CD4-positive, alpha-beta T cell treated with Interleukin-2 at 100 ng/mL for 4 hours (primary cell): ENCODE data around the gene MAGI1.
"Not testable (repeated sequence)": the region's sequence is repeated elsewhere in the genome, so short reads cannot be mapped to it uniquely, and the experiment has no call there.

Source experiments
- DNase-seq: peaks from one replicate; pipeline ENCODE4 v3.0.0-alpha.2; 2020; ENCODE audit warnings: low spot score

MAGI1 gene

GRCh38 chr3:65619451-65619881, 419.3 kb downstream of the MAGI1 start:
- DNase-seq: no peak

- DNase-seq: no peak
Observed at GRCh38 chr3:65618599-65618998, 420.1 kb downstream of the MAGI1 start.

GRCh38 chr3:65617787-65618186, 420.9 kb downstream of the MAGI1 start:
- DNase-seq: no peak

GRCh38 chr3:65617209-65617608, 421.5 kb downstream of the MAGI1 start:
- no peak for DNase-seq

GRCh38 chr3:65616563-65616962, 422.2 kb downstream of the MAGI1 start:
- DNase-seq: no peak

GRCh38 chr3:65615329-65615728, 423.4 kb downstream of the MAGI1 start:
- DNase-seq: no peak

- DNase-seq: no peak
Observed at GRCh38 chr3:65614585-65614984, 424.1 kb downstream of the MAGI1 start.

GRCh38 chr3:65607965-65608460, 430.7 kb downstream of the MAGI1 start:
- DNase-seq: not testable (repeated sequence)

GRCh38 chr3:65607101-65607500, 431.6 kb downstream of the MAGI1 start:
- DNase-seq: no peak

- no peak for DNase-seq
Observed at GRCh38 chr3:65605876-65606432, 432.8 kb downstream of the MAGI1 start.

- DNase-seq: no peak
Observed at GRCh38 chr3:65604863-65605526, 433.7 kb downstream of the MAGI1 start.

GRCh38 chr3:65603631-65604030, 435.1 kb downstream of the MAGI1 start:
- no peak for DNase-seq

GRCh38 chr3:65600888-65601287, 437.8 kb downstream of the MAGI1 start:
- no peak for DNase-seq

- DNase-seq: no peak
Observed at GRCh38 chr3:65597952-65598413, 440.7 kb downstream of the MAGI1 start.

- DNase-seq: no peak
Observed at GRCh38 chr3:65597226-65597951, 441.3 kb downstream of the MAGI1 start.

- no peak for DNase-seq
Observed at GRCh38 chr3:65596571-65597225, 442.0 kb downstream of the MAGI1 start.

GRCh38 chr3:65596029-65596300, 442.8 kb downstream of the MAGI1 start:
- no peak for DNase-seq

- DNase-seq: no peak
Observed at GRCh38 chr3:65595222-65596028, 443.3 kb downstream of the MAGI1 start.

- DNase-seq: no peak
Observed at GRCh38 chr3:65593780-65594752, 444.7 kb downstream of the MAGI1 start.

- DNase-seq: no peak
Observed at GRCh38 chr3:65591313-65591712, 447.4 kb downstream of the MAGI1 start.

GRCh38 chr3:65588884-65589283, 449.8 kb downstream of the MAGI1 start:
- DNase-seq: no peak
